Kidney (tissue), 14 donors: ENCODE results near the gene FARS2. TPM values are rescaled to one million over a fixed set of nuclear protein-coding genes. Genes with fewer than 3 reads are reported as not detected.

ENCODE experiments used
- DNase-seq, 5 donors: peaks; one replicate each; pipeline ENCODE4 v3.0.0-alpha.2; 2013 to 2020
- FAIRE-seq: peaks from 2 replicates; lab custom pipeline; 2012; peaks lifted over from hg19 to GRCh38; lab: Jason Lieb, UNC
- H3K27ac ChIP-seq, 2 donors: one replicate each; pipeline ENCODE4 v1.7.0; 2013; ENCODE audit warnings: low read depth in 2 of 2, low read length in 2 of 2, inconsistent platforms in 1 of 2
- H3K27me3 ChIP-seq: one replicate; pipeline ENCODE4 v1.7.1; 2013; ENCODE audit warnings: low read length, inconsistent platforms; ENCODE audit not compliant: control insufficient read depth, insufficient read depth
- H3K36me3 ChIP-seq, 3 donors: one replicate each; pipeline versions ENCODE4 v1.7.0 to v1.7.1; 2013; ENCODE audit warnings: low read length in 3 of 3, control low read depth in 1 of 3, inconsistent platforms in 1 of 3; ENCODE audit not compliant: insufficient read depth in 3 of 3, control insufficient read depth in 2 of 3
- H3K4me1 ChIP-seq, 3 donors: one replicate each; pipeline versions ENCODE4 v1.7.0 to v1.7.1; 2013; ENCODE audit warnings: low read length in 3 of 3, inconsistent platforms in 1 of 3, low read depth in 1 of 3; ENCODE audit not compliant: control insufficient read depth in 2 of 3, insufficient read depth in 2 of 3
- H3K4me3 ChIP-seq, 3 donors: one replicate each; pipeline versions ENCODE4 v1.7.0 to v1.8.1; 2013; ENCODE audit warnings: low read length in 3 of 3, control low read depth in 1 of 3, inconsistent platforms in 1 of 3
- H3K9ac ChIP-seq, 3 donors: one replicate each; pipeline versions ENCODE4 v1.7.0 to v1.7.1; 2013; ENCODE audit warnings: low read length in 3 of 3, control low read depth in 1 of 3, inconsistent platforms in 1 of 3
- H3K9me3 ChIP-seq, 3 donors: one replicate each; pipeline versions ENCODE4 v1.7.0 to v1.7.1; 2013; ENCODE audit warnings: low read length in 3 of 3, control low read depth in 1 of 3, inconsistent platforms in 1 of 3; ENCODE audit not compliant: control insufficient read depth in 2 of 3, insufficient read depth in 1 of 3
- CTCF ChIP-seq: IDR thresholded peaks from 3 replicates; pipeline ENCODE4 v1.5.1; 2012; ENCODE audit warnings: mild to moderate bottlenecking, moderate library complexity, borderline replicate concordance; ENCODE audit not compliant: insufficient read depth; ENCODE audit errors: extremely low read depth
- intact Hi-C: fragments of 100-400 bp; cut with DNase I; formaldehyde crosslinking; loops from one replicate; pipeline ENCODE4 v1.11.1; 2022
- polyA plus RNA-seq: library from polyadenylated mRNA; stranded (reverse); fragments of 350-450 nt; fragmentation: Illumina TruSeq; extraction: RNeasy Lipid Tissue Mini Kit (QIAGEN cat#74804); gene quantifications from one replicate; pipeline ENCODE4 v1.2.3, GENCODE V29; 2014; ENCODE audit warnings: low read depth, low replicate concordance; ENCODE audit not compliant: insufficient read depth
- total RNA-seq: library from RNA; stranded (reverse); fragmentation: NEBNext Ultra II Directional; extraction: Animal tissue kit (Norgen Biotek cat#: 25700); gene quantifications from one replicate; pipeline ENCODE4 v1.2.1, GENCODE V29; 2021
- donor health status: control.
- donor health status: control.
- donor health status: control.
- donor health status: control.
- donor health status: control.
- donor health status: DM: yes; HTN: yes; CAD: no.
- donor health status: Normal renal cell carcinoma (clear cell type).

The FARS2 gene
- total and polyA plus RNA-seq, 2 donors from 2014 or later = 22.1 to 24.8 TPM

GRCh38 chr6:5509106-5509505 lies 247.8 kb downstream of the FARS2 start:
- Histone ChIP-seq H3K4me3 (no peak overlapping the region), H3K9ac (no peak overlapping the region), H3K27me3 (no peaks in the 10 kb centered on the region), H3K27ac (no peak overlapping the region), H3K4me1 (peaks cover 0 to 6% (median 0%) of the 10 kb centered on the region in 3 donors), H3K36me3 (no peaks in the 10 kb centered on the region), H3K9me3 (no peaks in the 10 kb centered on the region)
- intact Hi-C loops = no loop called here
- DNase-seq (no peak), FAIRE-seq (no peak)
- no peak for TF ChIP-seq CTCF

- FAIRE-seq (no peak), DNase-seq (peak in 1 of 5 donors; percentile 59)
- no peak for TF ChIP-seq CTCF
- Histone ChIP-seq H3K27me3 (no peaks in the 10 kb centered on the region), H3K36me3 (no peaks in the 10 kb centered on the region), H3K9me3 (no peaks in the 10 kb centered on the region), H3K27ac (no peak overlapping the region), H3K9ac (no peak overlapping the region), H3K4me3 (no peak overlapping the region), H3K4me1 (peaks cover 0 to 6% (median 0%) of the 10 kb centered on the region in 3 donors)
- intact Hi-C loops = no loop called here
Measured at GRCh38 chr6:5510331-5511133, 249.2 kb downstream of the FARS2 start.

GRCh38 chr6:5511954-5512353 lies 250.6 kb downstream of the FARS2 start:
- intact Hi-C loops = no loop called here
- H3K4me3 ChIP-seq = no peak overlapping the region
- H3K9me3 ChIP-seq = no peaks in the 10 kb centered on the region
- peaks cover 0 to under 1% (median 0%) of the 10 kb centered on the region in 3 donors for H3K4me1 ChIP-seq
- DNase-seq (no peak), FAIRE-seq (no peak)
- H3K9ac ChIP-seq = no peak overlapping the region
- TF ChIP-seq CTCF = no peak
- H3K27me3 ChIP-seq = no peaks in the 10 kb centered on the region
- H3K27ac ChIP-seq = no peak overlapping the region
- H3K36me3 ChIP-seq = no peaks in the 10 kb centered on the region
